ENCODE measurements around the gene CEP41. TPM values are rescaled to one million over a fixed set of nuclear protein-coding genes. Genes with fewer than 3 reads are reported as not detected.

CEP41 gene
- total RNA-seq, 2 donors from 2014 or later = 11.4 to 13.0 TPM

- H3K27me3 ChIP-seq (ENCODE audit: control insufficient read depth, insufficient read depth, low read length, poor library complexity, severe bottlenecking) = no peaks in the 10 kb centered on the region
- Mint-ChIP-seq H3K36me3 (ENCODE audit: low read depth) (no peaks in the 10 kb centered on the region), H3K27me3 (ENCODE audit: insufficient read depth) (no peaks in the 10 kb centered on the region), H3K9me3 (no peaks in the 10 kb centered on the region), H3K27ac (no peak overlapping the region), H3K4me3 (no peak overlapping the region), H3K4me1 (peaks cover 13% of the 10 kb centered on the region)
- no peaks in the 10 kb centered on the region for H3K9me3 ChIP-seq (ENCODE audit: control insufficient read depth, low read length)
- no peak for DNase-seq
- peaks cover 5% of the 10 kb centered on the region for H3K4me1 ChIP-seq (ENCODE audit: control insufficient read depth, insufficient read depth, low read length)
- H3K9ac ChIP-seq (ENCODE audit: extremely low read depth, low read length, poor library complexity, severe bottlenecking) = no peak overlapping the region
- no peak overlapping the region for H3K27ac ChIP-seq (ENCODE audit: low read depth, low read length)
- WGBS, 2 experiments (ENCODE audit: insufficient coverage in 1 of 2, insufficient read length in 1 of 2) = 78 to 92% methylated on average over 4 to 6 of the region's 7 CpGs
- TF ChIP-seq CTCF (conservative IDR thresholded peaks at IDR 0.05) = no peak
- H3K4me3 ChIP-seq (ENCODE audit: low read length) = no peak overlapping the region
- H3K36me3 ChIP-seq (ENCODE audit: control insufficient read depth, insufficient read depth, low read length) = no peaks in the 10 kb centered on the region
Observed at GRCh38 chr7:130397051-130397757, 43.6 kb downstream of the CEP41 start.

GRCh38 chr7:130396109-130396508 is 44.7 kb downstream of the CEP41 start:
- no peak for TF ChIP-seq CTCF (conservative IDR thresholded peaks at IDR 0.05)
- Mint-ChIP-seq H3K27ac (no peak overlapping the region), H3K4me3 (no peak overlapping the region), H3K4me1 (peaks cover 13% of the 10 kb centered on the region), H3K9me3 (no peaks in the 10 kb centered on the region), H3K27me3 (ENCODE audit: insufficient read depth) (no peaks in the 10 kb centered on the region), H3K36me3 (ENCODE audit: low read depth) (no peaks in the 10 kb centered on the region)
- H3K9me3 ChIP-seq (ENCODE audit: control insufficient read depth, low read length) = no peaks in the 10 kb centered on the region
- peaks cover 5% of the 10 kb centered on the region for H3K4me1 ChIP-seq (ENCODE audit: control insufficient read depth, insufficient read depth, low read length)
- 95% methylated on average over 2 to 3 of the region's 3 CpGs for WGBS, 2 experiments (ENCODE audit: insufficient coverage in 1 of 2, insufficient read length in 1 of 2)
- H3K4me3 ChIP-seq (ENCODE audit: low read length) = no peak overlapping the region
- no peak overlapping the region for H3K27ac ChIP-seq (ENCODE audit: low read depth, low read length)
- DNase-seq = no peak
- no peaks in the 10 kb centered on the region for H3K27me3 ChIP-seq (ENCODE audit: control insufficient read depth, insufficient read depth, low read length, poor library complexity, severe bottlenecking)
- H3K36me3 ChIP-seq (ENCODE audit: control insufficient read depth, insufficient read depth, low read length) = no peaks in the 10 kb centered on the region
- no peak overlapping the region for H3K9ac ChIP-seq (ENCODE audit: extremely low read depth, low read length, poor library complexity, severe bottlenecking)

GRCh38 chr7:130395421-130395820 is 45.4 kb downstream of the CEP41 start:
- no peak overlapping the region for H3K9ac ChIP-seq (ENCODE audit: extremely low read depth, low read length, poor library complexity, severe bottlenecking)
- H3K27ac ChIP-seq (ENCODE audit: low read depth, low read length) = no peak overlapping the region
- Mint-ChIP-seq H3K9me3 (no peaks in the 10 kb centered on the region), H3K36me3 (ENCODE audit: low read depth) (no peaks in the 10 kb centered on the region), H3K27ac (no peak overlapping the region), H3K4me3 (no peak overlapping the region), H3K27me3 (ENCODE audit: insufficient read depth) (no peaks in the 10 kb centered on the region), H3K4me1 (peaks cover 13% of the 10 kb centered on the region)
- WGBS, 2 experiments (ENCODE audit: insufficient coverage in 1 of 2, insufficient read length in 1 of 2) = 90 to 100% methylated on average over 2 to 5 of the region's 5 CpGs
- H3K4me1 ChIP-seq (ENCODE audit: control insufficient read depth, insufficient read depth, low read length) = peaks cover 5% of the 10 kb centered on the region
- no peak for DNase-seq
- no peaks in the 10 kb centered on the region for H3K36me3 ChIP-seq (ENCODE audit: control insufficient read depth, insufficient read depth, low read length)
- H3K9me3 ChIP-seq (ENCODE audit: control insufficient read depth, low read length) = no peaks in the 10 kb centered on the region
- no peak overlapping the region for H3K4me3 ChIP-seq (ENCODE audit: low read length)
- no peak for TF ChIP-seq CTCF (conservative IDR thresholded peaks at IDR 0.05)
- no peaks in the 10 kb centered on the region for H3K27me3 ChIP-seq (ENCODE audit: control insufficient read depth, insufficient read depth, low read length, poor library complexity, severe bottlenecking)

All from endodermal cell (in vitro differentiated cells).